SK-N-SH (cell line): Measurements from ENCODE around the gene RFNG. TPM values are rescaled to one million over a fixed set of nuclear protein-coding genes. Genes with fewer than 3 reads are reported as not detected.
A peak's percentile ranks its signal among the peaks of the same experiment; 100 is the strongest.

Source experiments
- CTCF ChIA-PET: fragments of 300-600, 350-600 bp; formaldehyde crosslinking; extraction: SDS; loops from one replicate; lab custom pipeline; 2021; lab: Yijun Ruan, JAX
- POLR2A ChIA-PET: fragments of 350-600 bp; sonication (Branson Sonifier 250); formaldehyde crosslinking; extraction: SDS; loops from one replicate; lab custom pipeline; 2020; ENCODE audit warnings: antibody characterized with exemption, inconsistent platforms; lab: Yijun Ruan, JAX
- DNase-seq: peaks from one replicate; pipeline ENCODE4 v3.0.0; 2012
- H2AFZ ChIP-seq: fragments of 200-600 bp; sonication (generic); 2 replicates; pipeline ENCODE4 v1.8.1; 2016; ENCODE audit warnings: antibody characterized with exemption, mild to moderate bottlenecking, low read depth
- H3F3A ChIP-seq: fragments of 200-600 bp; sonication (generic); replicated peaks from 2 replicates; pipeline ENCODE3; 2016; ENCODE audit warnings: antibody characterized with exemption, mild to moderate bottlenecking; ENCODE audit not compliant: insufficient read depth
- H3K27ac ChIP-seq, 2 experiments: fragments of 200-500 bp in 1 of 2; fragments of 200-600 bp in 1 of 2; sonication (Bioruptor generic) in 1 of 2; sonication (generic), shearing (Covaris generic) in 1 of 2; 2 replicates each; pipeline versions ENCODE4 v1.5.1 to v1.6.1; 2014 to 2016; ENCODE audit warnings: low read depth in 2 of 2, inconsistent platforms in 1 of 2, low read length in 1 of 2, mild to moderate bottlenecking in 1 of 2, mixed read lengths in 1 of 2
- H3K27me3 ChIP-seq: fragments of 200-600 bp; sonication (generic), shearing (Covaris generic); 2 replicates; pipeline ENCODE4 v1.6.1; 2016; ENCODE audit warnings: mixed run types; ENCODE audit not compliant: insufficient read depth
- H3K36me3 ChIP-seq, 2 experiments: fragments of 200-500 bp in 1 of 2; fragments of 200-600 bp in 1 of 2; sonication (Bioruptor generic) in 1 of 2; sonication (generic) in 1 of 2; replicated peaks in 1 of 2; 2 replicates each; pipeline versions ENCODE3 to v1.5.1; 2014 to 2016; ENCODE audit warnings: low read length in 1 of 2, mild to moderate bottlenecking in 1 of 2; ENCODE audit not compliant: insufficient read depth in 2 of 2, control insufficient read depth in 1 of 2
- H3K4me1 ChIP-seq, 2 experiments: fragments of 200-500 bp in 1 of 2; fragments of 200-600 bp in 1 of 2; sonication (Bioruptor generic) in 1 of 2; sonication (generic), shearing (Covaris generic) in 1 of 2; 2 replicates each; pipeline versions ENCODE4 v1.5.1 to v1.6.1; 2014 to 2016; ENCODE audit warnings: low read depth in 1 of 2, low read length in 1 of 2, mixed run types in 1 of 2; ENCODE audit not compliant: insufficient read depth in 2 of 2, control insufficient read depth in 1 of 2
- H3K4me2 ChIP-seq: fragments of 200-600 bp; sonication (generic), shearing (Covaris generic); 2 replicates; pipeline ENCODE4 v1.6.1; 2017; ENCODE audit warnings: mixed run types
- H3K4me3 ChIP-seq, 2 experiments: fragments of 200-500 bp in 1 of 2; fragments of 200-600 bp in 1 of 2; sonication (Bioruptor generic) in 1 of 2; sonication (generic), shearing (Covaris generic) in 1 of 2; 2 replicates each; pipeline versions ENCODE4 v1.5.1 to v1.8.1; 2014 to 2016; ENCODE audit warnings: low read depth in 2 of 2, inconsistent platforms in 1 of 2, low read length in 1 of 2, mild to moderate bottlenecking in 1 of 2, mixed read lengths in 1 of 2, moderate library complexity in 1 of 2
- H3K79me2 ChIP-seq: fragments of 200-600 bp; sonication (generic); 2 replicates; pipeline ENCODE4 v1.8.1; 2017; ENCODE audit warnings: mild to moderate bottlenecking; ENCODE audit not compliant: insufficient read depth
- H3K9ac ChIP-seq: fragments of 200-600 bp; sonication (generic); 2 replicates; pipeline ENCODE4 v1.6.1; 2017; ENCODE audit warnings: mixed run types
- H3K9me2 ChIP-seq: fragments of 200-600 bp; sonication (generic); 2 replicates; pipeline ENCODE4 v1.6.1; 2017; ENCODE audit warnings: mixed run types
- H3K9me3 ChIP-seq: fragments of 200-600 bp; sonication (generic); 2 replicates; pipeline ENCODE4 v1.6.1; 2017; ENCODE audit warnings: mixed run types, mild to moderate bottlenecking, moderate library complexity
- H4K20me1 ChIP-seq: fragments of 200-600 bp; sonication (generic); 2 replicates; pipeline ENCODE4 v1.6.1; 2017; ENCODE audit warnings: mild to moderate bottlenecking, mixed run types; ENCODE audit not compliant: insufficient read depth
- FOXJ3 ChIP-seq: sonication (generic); formaldehyde crosslinking; IDR thresholded peaks from 2 replicates; pipeline ENCODE4 v1.5.1; 2020; ENCODE audit warnings: mild to moderate bottlenecking, missing genetic modification reagents
- FOXM1 ChIP-seq: IDR thresholded peaks from 2 replicates; pipeline ENCODE4 v1.4.0; 2012; ENCODE audit warnings: low read depth, mild to moderate bottlenecking
- JUND ChIP-seq: IDR thresholded peaks from 2 replicates; pipeline ENCODE4 v1.4.0; 2012
- MAX ChIP-seq: IDR thresholded peaks from 2 replicates; pipeline ENCODE4 v1.4.0; 2012; ENCODE audit warnings: low read depth
- PBX3 ChIP-seq: IDR thresholded peaks from 2 replicates; pipeline ENCODE4; 2012
- REST ChIP-seq: IDR thresholded peaks from 2 replicates; pipeline ENCODE4 v1.6.1; 2012; ENCODE audit warnings: mild to moderate bottlenecking, low read depth, low read length, moderate library complexity
- RXRA ChIP-seq: IDR thresholded peaks from 2 replicates; pipeline ENCODE4 v1.4.0; 2012; ENCODE audit warnings: low read depth, mild to moderate bottlenecking, borderline replicate concordance
- SIN3A ChIP-seq: IDR thresholded peaks from 2 replicates; pipeline ENCODE4 v1.6.1; 2012; ENCODE audit warnings: low read depth, mild to moderate bottlenecking, low read length, moderate library complexity, borderline replicate concordance
- TEAD4 ChIP-seq: IDR thresholded peaks from 2 replicates; pipeline ENCODE4 v1.4.0; 2012; ENCODE audit warnings: mild to moderate bottlenecking, borderline replicate concordance; ENCODE audit not compliant: insufficient read depth
- USF2 ChIP-seq: fragments of 150-350 bp; IDR thresholded peaks from 2 replicates; pipeline ENCODE4 v1.6.1; 2017; ENCODE audit warnings: antibody characterized with exemption, low read length, low read depth, borderline replicate concordance
- WGBS: methylation state at CpG from one replicate; pipeline ENCODE4 v1.1.6; 2017; ENCODE audit warnings: low lambda C conversion rate; 5-methylcytosine and 5-hydroxymethylcytosine counted together
- polyA plus RNA-seq, 3 experiments: library from polyadenylated mRNA; depleted of rRNA; stranded (reverse); fragments of >200 nt; gene quantifications; 2 replicates each; pipeline ENCODE4 v1.2.3, GENCODE V29; 2012

Gene RFNG
- polyA plus RNA-seq, 1 of the 3 experiments (the other 2 are of a cell fraction): 68.6 TPM

GRCh38 chr17:82008941-82009405 is 42.6 kb downstream of the RFNG start (continued):
- TF ChIP-seq USF2: no peak
- no peak for TF ChIP-seq PBX3
- no peak for TF ChIP-seq TEAD4
- no peak for TF ChIP-seq FOXM1
- TF ChIP-seq JUND: no peak
- TF ChIP-seq RXRA: no peak
- TF ChIP-seq FOXJ3: no peak
- TF ChIP-seq, all 33 proteins: peak for 0

- Histone ChIP-seq H3K9me2 (no peaks in the 10 kb centered on the region), H3K4me3 (no peak overlapping the region), H3K4me1 (peaks cover 25 to 34% of the 10 kb centered on the region in 2 experiments; a peak in 3 of 4 replicates), H4K20me1 (no peaks in the 10 kb centered on the region), H3K9me3 (no peaks in the 10 kb centered on the region), H3F3A (peaks cover 11% of the 10 kb centered on the region), H3K36me3 (no peaks in the 10 kb centered on the region), H3K27ac (no peak overlapping the region), H3K4me2 (no peak overlapping the region), H3K79me2 (peaks cover 5% of the 10 kb centered on the region; the same call in 1 of the 2 replicates), H3K9ac (no peak overlapping the region), H3K27me3 (no peaks in the 10 kb centered on the region), H2AFZ (no peak overlapping the region)
- peak; percentile 79 for DNase-seq
- TF ChIP-seq MAX: no peak
- no peak for TF ChIP-seq REST
- no peak for TF ChIP-seq SIN3A
- CTCF ChIA-PET: interaction anchor here (0.6 to 35.7 kb wide), 6 partner anchors 13 to 228 kb away, joined by 3 to 1216 read pairs (median 4); partner anchors contain the start of genes CENPX, LRRC45 and NOTUM
- WGBS: 93% methylated on average over 21 of the region's 26 CpGs
- POLR2A ChIA-PET: no interaction called here
These were observed 43.2 kb downstream of the RFNG start for GRCh38 chr17:82008258-82008940.
